K562 (cell line): ENCODE measurements around the gene ZSWIM4. TPM values are rescaled to one million over a fixed set of nuclear protein-coding genes. Genes with fewer than 3 reads are reported as not detected.
A peak's percentile ranks its signal among the peaks of the same experiment; 100 is the strongest.

ENCODE experiments used
- GTF2E2 ChIP-seq: fragments of 200-800 bp; sonication (Bioruptor generic); IDR thresholded peaks from 2 replicates; pipeline ENCODE4 v1.6.1; 2016; ENCODE audit warnings: missing genetic modification characterization, missing compliant biosample characterization
- NR2C2 ChIP-seq, 2 experiments: fragments of 200-800 bp in 1 of 2; sonication (Bioruptor generic) in 1 of 2; sonication (generic) in 1 of 2; formaldehyde crosslinking in 1 of 2; IDR thresholded peaks; 2 replicates each; pipeline versions ENCODE4 v1.6.1 to v1.8.0; 2016 to 2022; ENCODE audit warnings: mild to moderate bottlenecking in 1 of 2, missing compliant biosample characterization in 1 of 2, missing genetic modification characterization in 1 of 2, missing genetic modification reagents in 1 of 2
- PHB ChIP-seq: fragments of 250-450 bp; sonication (Bioruptor Pico); IDR thresholded peaks from 2 replicates; pipeline ENCODE4 v1.5.0; 2021
- PHTF2 ChIP-seq: fragments of 250-450 bp; sonication (Bioruptor Pico); IDR thresholded peaks from 2 replicates; pipeline ENCODE4 v1.5.0; 2021; ENCODE audit warnings: mild to moderate bottlenecking
- POLR2G ChIP-seq: fragments of 200-400 bp; formaldehyde crosslinking; IDR thresholded peaks from 2 replicates; pipeline ENCODE4 v1.6.1; 2017; ENCODE audit warnings: low read depth, mild to moderate bottlenecking, antibody characterized with exemption, low read length, moderate library complexity
- RBM14 ChIP-seq: fragments of 200-400 bp; formaldehyde crosslinking; IDR thresholded peaks from 2 replicates; pipeline ENCODE4 v1.6.1; 2018; ENCODE audit warnings: low read depth, mild to moderate bottlenecking, low read length, moderate library complexity, borderline replicate concordance; ENCODE audit not compliant: insufficient read depth
- TEAD2 ChIP-seq: fragments of 450-650 bp; IDR thresholded peaks from 2 replicates; pipeline ENCODE4 v1.6.1; 2016; ENCODE audit warnings: missing genetic modification characterization, control low read depth, missing compliant biosample characterization
- ZKSCAN8 ChIP-seq: fragments of 200-800 bp; sonication (Bioruptor generic); IDR thresholded peaks from 2 replicates; pipeline ENCODE4 v1.6.1; 2016; ENCODE audit warnings: missing genetic modification characterization, missing compliant biosample characterization
- ZNF407 ChIP-seq: fragments of 450-650 bp; IDR thresholded peaks from 2 replicates; pipeline ENCODE4 v1.6.1; 2016; ENCODE audit warnings: low read depth
- polyA plus RNA-seq, 8 experiments: library from polyadenylated mRNA; depleted of rRNA in 4 of 8; stranded (reverse) in 5 of 8; unstranded in 3 of 8; fragments of >200 nt; fragmentation: Nextera tagmentation in 2 of 8; fragmentation: Illumina TruSeq in 1 of 8; extraction: Ambion mirVana in 2 of 8; extraction: Trizol in 1 of 8; gene quantifications; 2 replicates each; pipeline versions ENCODE4 v1.2.1 to v1.2.3, GENCODE V29; 2011 to 2014; ENCODE audit warnings: inconsistent platforms in 1 of 8, missing spikeins in 1 of 8
- total RNA-seq, 7 experiments: library from RNA; depleted of rRNA in 6 of 7; stranded (reverse); fragments of >200 nt in 6 of 7; fragmentation: Illumina TruSeq in 2 of 7; extraction: Trizol in 2 of 7; gene quantifications; 2 replicates each; pipeline versions ENCODE4 v1.2.1 to v1.2.3, GENCODE V29; 2011 to 2021; ENCODE audit warnings: low replicate concordance in 1 of 7
- TF ChIP-seq, protein P1 (sequence below): fragments of 450-650 bp; IDR thresholded peaks from 2 replicates; pipeline ENCODE4 v1.6.1; 2018; ENCODE audit not compliant: partially characterized antibody
- TF ChIP-seq, protein P2 (sequence below): fragments of 250-450 bp; sonication (Bioruptor Pico); IDR thresholded peaks from 2 replicates; pipeline ENCODE4 v1.5.0; 2020; ENCODE audit warnings: mild to moderate bottlenecking

The ZSWIM4 gene
- total and polyA plus RNA-seq, 9 of the 15 experiments (the other 6 are each of a cell fraction or from before 2014, with no cell fraction given) = 0.25 to 3.7 (median 0.79) TPM; not detected in 2

- TF ChIP-seq, protein P1, sequence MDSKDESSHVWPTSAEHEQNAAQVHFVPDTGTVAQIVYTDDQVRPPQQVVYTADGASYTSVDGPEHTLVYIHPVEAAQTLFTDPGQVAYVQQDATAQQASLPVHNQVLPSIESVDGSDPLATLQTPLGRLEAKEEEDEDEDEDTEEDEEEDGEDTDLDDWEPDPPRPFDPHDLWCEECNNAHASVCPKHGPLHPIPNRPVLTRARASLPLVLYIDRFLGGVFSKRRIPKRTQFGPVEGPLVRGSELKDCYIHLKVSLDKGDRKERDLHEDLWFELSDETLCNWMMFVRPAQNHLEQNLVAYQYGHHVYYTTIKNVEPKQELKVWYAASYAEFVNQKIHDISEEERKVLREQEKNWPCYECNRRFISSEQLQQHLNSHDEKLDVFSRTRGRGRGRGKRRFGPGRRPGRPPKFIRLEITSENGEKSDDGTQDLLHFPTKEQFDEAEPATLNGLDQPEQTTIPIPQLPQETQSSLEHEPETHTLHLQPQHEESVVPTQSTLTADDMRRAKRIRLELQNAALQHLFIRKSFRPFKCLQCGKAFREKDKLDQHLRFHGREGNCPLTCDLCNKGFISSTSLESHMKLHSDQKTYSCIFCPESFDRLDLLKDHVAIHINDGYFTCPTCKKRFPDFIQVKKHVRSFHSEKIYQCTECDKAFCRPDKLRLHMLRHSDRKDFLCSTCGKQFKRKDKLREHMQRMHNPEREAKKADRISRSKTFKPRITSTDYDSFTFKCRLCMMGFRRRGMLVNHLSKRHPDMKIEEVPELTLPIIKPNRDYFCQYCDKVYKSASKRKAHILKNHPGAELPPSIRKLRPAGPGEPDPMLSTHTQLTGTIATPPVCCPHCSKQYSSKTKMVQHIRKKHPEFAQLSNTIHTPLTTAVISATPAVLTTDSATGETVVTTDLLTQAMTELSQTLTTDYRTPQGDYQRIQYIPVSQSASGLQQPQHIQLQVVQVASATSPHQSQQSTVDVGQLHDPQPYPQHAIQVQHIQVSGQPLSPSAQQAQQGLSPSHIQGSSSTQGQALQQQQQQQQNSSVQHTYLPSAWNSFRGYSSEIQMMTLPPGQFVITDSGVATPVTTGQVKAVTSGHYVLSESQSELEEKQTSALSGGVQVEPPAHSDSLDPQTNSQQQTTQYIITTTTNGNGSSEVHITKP = peak; percentile 85
- TF ChIP-seq POLR2G (peak; percentile 65), ZKSCAN8 (CRISPR knock-in tag) (no peak), TEAD2 (no peak), PHB (CRISPR knock-in tag) (no peak), NR2C2 (CRISPR knock-in tag; IDR thresholded peaks at IDR 0.05) (no peak), NR2C2 (tag; IDR thresholded peaks at IDR 0.05) (peak; percentile 58; the same call in 1 of the 2 replicates), PHTF2 (CRISPR knock-in tag) (no peak), GTF2E2 (no peak), ZNF407 (no peak), RBM14 (no peak)
- TF ChIP-seq, protein P2, sequence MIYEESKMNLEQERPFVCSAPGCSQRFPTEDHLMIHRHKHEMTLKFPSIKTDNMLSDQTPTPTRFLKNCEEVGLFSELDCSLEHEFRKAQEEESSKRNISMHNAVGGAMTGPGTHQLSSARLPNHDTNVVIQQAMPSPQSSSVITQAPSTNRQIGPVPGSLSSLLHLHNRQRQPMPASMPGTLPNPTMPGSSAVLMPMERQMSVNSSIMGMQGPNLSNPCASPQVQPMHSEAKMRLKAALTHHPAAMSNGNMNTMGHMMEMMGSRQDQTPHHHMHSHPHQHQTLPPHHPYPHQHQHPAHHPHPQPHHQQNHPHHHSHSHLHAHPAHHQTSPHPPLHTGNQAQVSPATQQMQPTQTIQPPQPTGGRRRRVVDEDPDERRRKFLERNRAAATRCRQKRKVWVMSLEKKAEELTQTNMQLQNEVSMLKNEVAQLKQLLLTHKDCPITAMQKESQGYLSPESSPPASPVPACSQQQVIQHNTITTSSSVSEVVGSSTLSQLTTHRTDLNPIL (CRISPR knock-in tag) = no peak
Observed at GRCh38 chr19:13861714-13862531, 66.7 kb downstream of the ZSWIM4 start (continued).
